ENCODE data around the gene PGAM5. TPM values are rescaled to one million over a fixed set of nuclear protein-coding genes. Genes with fewer than 3 reads are reported as not detected.

The PGAM5 gene
- total and polyA plus RNA-seq, 9 of the 15 experiments (the other 6 are each of a cell fraction or from before 2014, with no cell fraction given), result 7.4 to 121 (median 69.5) TPM

DNA sequence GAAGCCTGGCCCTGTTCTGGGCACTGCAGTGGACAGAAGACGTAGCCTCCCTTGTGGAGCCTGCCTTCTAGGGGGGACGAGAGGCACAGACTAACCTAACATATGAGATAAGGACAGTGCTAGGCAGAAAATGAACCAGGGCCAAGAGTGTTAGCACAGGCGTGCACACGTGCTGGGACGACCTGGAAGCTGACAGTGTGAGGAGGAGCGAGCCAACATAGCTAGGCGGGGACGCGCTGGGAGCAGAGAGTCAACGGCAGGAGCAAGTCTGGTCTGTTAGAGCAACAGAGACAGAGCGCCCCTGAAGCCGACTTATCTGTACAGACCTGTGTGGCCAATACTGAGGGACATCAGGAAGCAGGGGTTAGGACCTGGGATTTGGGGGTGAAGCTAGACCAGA, 15.2 kb upstream of the PGAM5 start:
- ChIA-PET CTCF (ENCODE audit: low intra/inter-chr PET ratio) (no interaction called here), POLR2A (interaction anchor here (1.3 to 1.5 kb wide), 2 partner anchors 9 to 10 kb away, joined by 3 to 4 read pairs; no protein-coding TSS in a partner anchor)
- Histone ChIP-seq H3K79me2 (ENCODE audit: control insufficient read depth, insufficient read depth, low read length) (no peaks in the 10 kb centered on the region), H3K27me3 (ENCODE audit: control insufficient read depth in 2 of 2, insufficient read depth in 2 of 2, low read length in 2 of 2) (no peaks in the 10 kb centered on the region), H3K4me1 (replicated peaks in 1 of 2; ENCODE audit: control insufficient read depth in 2 of 2, insufficient read depth in 2 of 2, low read length in 2 of 2) (no peaks in the 10 kb centered on the region; a peak in 1 of 5 replicates), H4K20me1 (replicated peaks; ENCODE audit: control insufficient read depth, insufficient read depth, low read length) (no peaks in the 10 kb centered on the region), H3K9me1 (ENCODE audit: control insufficient read depth, insufficient read depth, low read length) (no peaks in the 10 kb centered on the region), H3K9ac (ENCODE audit: insufficient read depth in 1 of 2, low read depth in 2 of 2, low read length in 2 of 2) (peak overlapping the region in 1 of 2 experiments; percentile 27; a peak in 2 of 4 replicates), H2AFZ (ENCODE audit: low read depth, low read length) (no peak overlapping the region), H3K9me3 (replicated peaks; ENCODE audit: control insufficient read depth, insufficient read depth, low read depth, low read length) (0 out of 2 replicates have a peak, but pooled peaks cover 4% of the 10 kb centered on the region), H3K36me3 (ENCODE audit: control insufficient read depth, insufficient read depth, low read length) (peaks cover 62% of the 10 kb centered on the region), H3K4me3 (no peak overlapping the region), H3K27ac (ENCODE audit: extremely low read depth, low read depth, low read length) (no peak overlapping the region), H3K4me2 (ENCODE audit: insufficient read depth, low read length) (no peak overlapping the region)
- 98% methylated on average over 12 of the region's 12 CpGs for WGBS (ENCODE audit: insufficient coverage, low coverage, missing lambda C conversion rate)
- intact Hi-C loops (cut with micrococcal nuclease) (no loop called here), in situ Hi-C loops (cut with MboI) (no loop called here)
- FAIRE-seq (no peak), DNase-seq (ENCODE audit: extremely low read depth in 1 of 4, low spot score in 3 of 4) (no peak), ATAC-seq (no peak)
- BruUV-seq (replicated peaks), result no TSS peak
- TF ChIP-seq, protein P1, sequence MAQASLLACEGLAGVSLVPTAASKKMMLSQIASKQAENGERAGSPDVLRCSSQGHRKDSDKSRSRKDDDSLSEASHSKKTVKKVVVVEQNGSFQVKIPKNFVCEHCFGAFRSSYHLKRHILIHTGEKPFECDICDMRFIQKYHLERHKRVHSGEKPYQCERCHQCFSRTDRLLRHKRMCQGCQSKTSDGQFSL (CRISPR knock-in tag; IDR thresholded peaks at IDR 0.05), result no peak
- TF ChIP-seq, protein P1 (tag; IDR thresholded peaks at IDR 0.05), result no peak
- no peak for TF ChIP-seq FOXA1 (IDR thresholded peaks at IDR 0.05; ENCODE audit: borderline replicate concordance)
- TF ChIP-seq, protein P2, sequence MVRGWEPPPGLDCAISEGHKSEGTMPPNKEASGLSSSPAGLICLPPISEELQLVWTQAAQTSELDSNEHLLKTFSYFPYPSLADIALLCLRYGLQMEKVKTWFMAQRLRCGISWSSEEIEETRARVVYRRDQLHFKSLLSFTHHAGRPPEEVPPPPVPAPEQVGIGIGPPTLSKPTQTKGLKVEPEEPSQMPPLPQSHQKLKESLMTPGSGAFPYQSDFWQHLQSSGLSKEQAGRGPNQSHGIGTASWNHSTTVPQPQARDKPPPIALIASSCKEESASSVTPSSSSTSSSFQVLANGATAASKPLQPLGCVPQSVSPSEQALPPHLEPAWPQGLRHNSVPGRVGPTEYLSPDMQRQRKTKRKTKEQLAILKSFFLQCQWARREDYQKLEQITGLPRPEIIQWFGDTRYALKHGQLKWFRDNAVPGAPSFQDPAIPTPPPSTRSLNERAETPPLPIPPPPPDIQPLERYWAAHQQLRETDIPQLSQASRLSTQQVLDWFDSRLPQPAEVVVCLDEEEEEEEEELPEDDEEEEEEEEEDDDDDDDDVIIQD (CRISPR knock-in tag; IDR thresholded peaks at IDR 0.05), result no peak
- no peak for TF ChIP-seq MCM7 (IDR thresholded peaks at IDR 0.05)
- no peak for TF ChIP-seq SETDB1 (IDR thresholded peaks at IDR 0.05; ENCODE audit: low read length)
- TF ChIP-seq, protein P3, sequence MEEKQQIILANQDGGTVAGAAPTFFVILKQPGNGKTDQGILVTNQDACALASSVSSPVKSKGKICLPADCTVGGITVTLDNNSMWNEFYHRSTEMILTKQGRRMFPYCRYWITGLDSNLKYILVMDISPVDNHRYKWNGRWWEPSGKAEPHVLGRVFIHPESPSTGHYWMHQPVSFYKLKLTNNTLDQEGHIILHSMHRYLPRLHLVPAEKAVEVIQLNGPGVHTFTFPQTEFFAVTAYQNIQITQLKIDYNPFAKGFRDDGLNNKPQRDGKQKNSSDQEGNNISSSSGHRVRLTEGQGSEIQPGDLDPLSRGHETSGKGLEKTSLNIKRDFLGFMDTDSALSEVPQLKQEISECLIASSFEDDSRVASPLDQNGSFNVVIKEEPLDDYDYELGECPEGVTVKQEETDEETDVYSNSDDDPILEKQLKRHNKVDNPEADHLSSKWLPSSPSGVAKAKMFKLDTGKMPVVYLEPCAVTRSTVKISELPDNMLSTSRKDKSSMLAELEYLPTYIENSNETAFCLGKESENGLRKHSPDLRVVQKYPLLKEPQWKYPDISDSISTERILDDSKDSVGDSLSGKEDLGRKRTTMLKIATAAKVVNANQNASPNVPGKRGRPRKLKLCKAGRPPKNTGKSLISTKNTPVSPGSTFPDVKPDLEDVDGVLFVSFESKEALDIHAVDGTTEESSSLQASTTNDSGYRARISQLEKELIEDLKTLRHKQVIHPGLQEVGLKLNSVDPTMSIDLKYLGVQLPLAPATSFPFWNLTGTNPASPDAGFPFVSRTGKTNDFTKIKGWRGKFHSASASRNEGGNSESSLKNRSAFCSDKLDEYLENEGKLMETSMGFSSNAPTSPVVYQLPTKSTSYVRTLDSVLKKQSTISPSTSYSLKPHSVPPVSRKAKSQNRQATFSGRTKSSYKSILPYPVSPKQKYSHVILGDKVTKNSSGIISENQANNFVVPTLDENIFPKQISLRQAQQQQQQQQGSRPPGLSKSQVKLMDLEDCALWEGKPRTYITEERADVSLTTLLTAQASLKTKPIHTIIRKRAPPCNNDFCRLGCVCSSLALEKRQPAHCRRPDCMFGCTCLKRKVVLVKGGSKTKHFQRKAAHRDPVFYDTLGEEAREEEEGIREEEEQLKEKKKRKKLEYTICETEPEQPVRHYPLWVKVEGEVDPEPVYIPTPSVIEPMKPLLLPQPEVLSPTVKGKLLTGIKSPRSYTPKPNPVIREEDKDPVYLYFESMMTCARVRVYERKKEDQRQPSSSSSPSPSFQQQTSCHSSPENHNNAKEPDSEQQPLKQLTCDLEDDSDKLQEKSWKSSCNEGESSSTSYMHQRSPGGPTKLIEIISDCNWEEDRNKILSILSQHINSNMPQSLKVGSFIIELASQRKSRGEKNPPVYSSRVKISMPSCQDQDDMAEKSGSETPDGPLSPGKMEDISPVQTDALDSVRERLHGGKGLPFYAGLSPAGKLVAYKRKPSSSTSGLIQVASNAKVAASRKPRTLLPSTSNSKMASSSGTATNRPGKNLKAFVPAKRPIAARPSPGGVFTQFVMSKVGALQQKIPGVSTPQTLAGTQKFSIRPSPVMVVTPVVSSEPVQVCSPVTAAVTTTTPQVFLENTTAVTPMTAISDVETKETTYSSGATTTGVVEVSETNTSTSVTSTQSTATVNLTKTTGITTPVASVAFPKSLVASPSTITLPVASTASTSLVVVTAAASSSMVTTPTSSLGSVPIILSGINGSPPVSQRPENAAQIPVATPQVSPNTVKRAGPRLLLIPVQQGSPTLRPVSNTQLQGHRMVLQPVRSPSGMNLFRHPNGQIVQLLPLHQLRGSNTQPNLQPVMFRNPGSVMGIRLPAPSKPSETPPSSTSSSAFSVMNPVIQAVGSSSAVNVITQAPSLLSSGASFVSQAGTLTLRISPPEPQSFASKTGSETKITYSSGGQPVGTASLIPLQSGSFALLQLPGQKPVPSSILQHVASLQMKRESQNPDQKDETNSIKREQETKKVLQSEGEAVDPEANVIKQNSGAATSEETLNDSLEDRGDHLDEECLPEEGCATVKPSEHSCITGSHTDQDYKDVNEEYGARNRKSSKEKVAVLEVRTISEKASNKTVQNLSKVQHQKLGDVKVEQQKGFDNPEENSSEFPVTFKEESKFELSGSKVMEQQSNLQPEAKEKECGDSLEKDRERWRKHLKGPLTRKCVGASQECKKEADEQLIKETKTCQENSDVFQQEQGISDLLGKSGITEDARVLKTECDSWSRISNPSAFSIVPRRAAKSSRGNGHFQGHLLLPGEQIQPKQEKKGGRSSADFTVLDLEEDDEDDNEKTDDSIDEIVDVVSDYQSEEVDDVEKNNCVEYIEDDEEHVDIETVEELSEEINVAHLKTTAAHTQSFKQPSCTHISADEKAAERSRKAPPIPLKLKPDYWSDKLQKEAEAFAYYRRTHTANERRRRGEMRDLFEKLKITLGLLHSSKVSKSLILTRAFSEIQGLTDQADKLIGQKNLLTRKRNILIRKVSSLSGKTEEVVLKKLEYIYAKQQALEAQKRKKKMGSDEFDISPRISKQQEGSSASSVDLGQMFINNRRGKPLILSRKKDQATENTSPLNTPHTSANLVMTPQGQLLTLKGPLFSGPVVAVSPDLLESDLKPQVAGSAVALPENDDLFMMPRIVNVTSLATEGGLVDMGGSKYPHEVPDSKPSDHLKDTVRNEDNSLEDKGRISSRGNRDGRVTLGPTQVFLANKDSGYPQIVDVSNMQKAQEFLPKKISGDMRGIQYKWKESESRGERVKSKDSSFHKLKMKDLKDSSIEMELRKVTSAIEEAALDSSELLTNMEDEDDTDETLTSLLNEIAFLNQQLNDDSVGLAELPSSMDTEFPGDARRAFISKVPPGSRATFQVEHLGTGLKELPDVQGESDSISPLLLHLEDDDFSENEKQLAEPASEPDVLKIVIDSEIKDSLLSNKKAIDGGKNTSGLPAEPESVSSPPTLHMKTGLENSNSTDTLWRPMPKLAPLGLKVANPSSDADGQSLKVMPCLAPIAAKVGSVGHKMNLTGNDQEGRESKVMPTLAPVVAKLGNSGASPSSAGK (IDR thresholded peaks at IDR 0.05), result no peak
- TF ChIP-seq CEBPB (tag; IDR thresholded peaks at IDR 0.05), result no peak
- no peak for TF ChIP-seq ZNF175 (CRISPR knock-in tag; IDR thresholded peaks at IDR 0.05; ENCODE audit: low read depth)
- no peak for TF ChIP-seq CBFA2T3 (IDR thresholded peaks at IDR 0.05)
